Renal cortical epithelial cell (primary cell): ENCODE data around the gene POC5. TPM values are rescaled to one million over a fixed set of nuclear protein-coding genes. Genes with fewer than 3 reads are reported as not detected.
"Not testable (repeated sequence)": the region's sequence is repeated elsewhere in the genome, so short reads cannot be mapped to it uniquely, and the experiment has no call there.

Source experiments
- DNase-seq: peaks from one replicate; pipeline ENCODE4 v3.0.0-alpha.2; 2011; ENCODE audit warnings: low read depth
- total RNA-seq: library from RNA; depleted of rRNA; stranded (reverse); fragments of >200 nt; gene quantifications from 2 replicates; pipeline ENCODE4 v1.2.3, GENCODE V29; 2014

The POC5 gene
- total RNA-seq, 1 donor from 2014 or later: 18.5 TPM

DNA sequence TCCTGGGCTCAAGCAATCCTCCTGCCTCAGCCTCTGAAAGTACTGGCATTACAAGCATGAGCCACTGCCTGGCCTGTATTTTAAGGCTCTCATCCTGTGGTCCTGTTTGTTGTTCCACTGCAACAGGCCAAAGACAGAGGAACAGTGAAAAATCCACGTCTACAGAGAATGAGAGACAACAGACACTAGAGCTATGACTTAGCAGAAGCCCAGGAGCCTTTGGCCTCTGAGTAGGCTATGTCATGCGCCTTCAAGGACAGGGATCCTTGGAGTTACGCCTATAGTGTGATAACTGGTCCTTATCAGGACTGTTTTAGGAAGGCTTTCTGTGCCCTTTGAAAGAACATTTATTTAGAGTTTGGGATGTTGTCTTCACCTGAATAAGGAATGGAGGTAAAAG is 10.5 kb downstream of the POC5 start:
- no peak for DNase-seq

DNA sequence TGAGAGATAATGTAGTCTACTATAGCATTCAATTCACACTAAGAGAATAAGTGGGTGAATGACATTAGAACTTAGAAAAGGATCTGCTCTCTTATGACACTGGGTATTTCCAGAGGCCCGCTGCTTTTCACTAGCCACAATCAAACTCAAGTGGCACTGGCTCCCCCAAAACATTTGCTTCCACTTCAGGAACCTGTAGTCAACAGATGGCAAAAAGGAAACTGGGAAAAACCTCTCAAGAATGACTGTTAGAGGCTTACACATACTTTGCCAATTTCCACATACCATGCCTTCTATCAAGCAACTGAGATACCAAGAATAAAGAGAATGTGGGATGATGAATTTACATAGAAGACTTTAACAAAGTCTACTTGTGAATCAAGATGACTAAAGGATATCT is 11.2 kb downstream of the POC5 start:
- no peak for DNase-seq

DNA sequence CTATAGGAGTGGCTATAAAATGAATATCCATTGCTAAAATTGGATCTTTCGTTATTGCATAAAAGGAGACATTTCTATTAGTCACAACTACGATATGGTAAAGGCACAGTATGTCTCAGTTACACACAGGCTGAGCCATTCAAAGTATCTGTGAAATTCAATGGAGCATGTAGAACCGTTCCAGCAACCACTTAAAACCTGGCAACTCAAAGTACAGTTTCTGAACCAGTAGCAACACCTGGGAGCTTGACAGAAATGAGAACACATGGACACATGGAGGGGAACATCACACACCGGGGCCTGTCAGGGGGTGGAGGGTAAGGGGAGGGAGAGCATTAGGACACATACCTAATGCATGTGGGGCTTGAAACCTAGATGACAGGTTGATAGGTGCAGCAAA is 15.4 kb downstream of the POC5 start:
- DNase-seq: no peak

DNA sequence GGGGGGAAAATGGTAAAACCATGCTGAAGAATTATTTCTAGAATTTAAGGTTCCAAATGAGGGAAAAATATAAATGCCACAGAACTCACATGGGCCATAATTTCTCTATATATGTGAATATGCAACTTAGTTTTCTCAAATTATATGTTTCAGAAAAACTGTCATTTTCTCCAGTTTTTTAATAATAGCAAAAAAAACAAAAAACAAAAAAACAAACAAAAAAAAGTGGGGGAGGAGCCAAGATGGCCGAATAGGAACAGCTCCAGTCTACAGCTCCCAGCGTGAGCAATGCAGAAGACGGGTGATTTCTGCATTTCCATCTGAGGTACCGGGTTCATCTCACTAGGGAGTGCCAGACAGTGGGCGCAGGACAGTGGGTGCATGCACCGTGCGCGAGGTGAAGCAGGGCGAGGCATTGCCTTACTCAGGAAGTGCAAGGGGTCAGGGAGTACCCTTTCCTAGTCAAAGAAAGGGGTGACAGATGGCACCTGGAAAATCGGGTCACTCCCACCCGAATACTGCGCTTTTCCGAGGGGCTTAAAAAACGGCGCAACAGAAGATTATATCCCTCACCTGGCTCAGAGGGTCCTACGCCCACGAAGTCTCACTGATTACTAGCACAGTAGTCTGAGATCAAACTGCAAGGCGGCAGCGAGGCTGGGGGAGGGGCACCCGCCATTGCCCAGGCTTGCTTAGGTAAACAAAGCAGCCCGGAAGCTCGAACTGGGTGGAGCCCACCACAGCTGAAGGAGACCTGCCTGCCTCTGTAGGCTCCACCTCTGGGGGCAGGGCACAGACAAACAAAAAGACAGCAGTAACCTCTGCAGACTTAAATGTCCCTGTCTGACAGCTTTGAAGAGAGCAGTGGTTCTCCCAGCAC is 21.5 kb downstream of the POC5 start:
- not testable (repeated sequence) for DNase-seq

DNA sequence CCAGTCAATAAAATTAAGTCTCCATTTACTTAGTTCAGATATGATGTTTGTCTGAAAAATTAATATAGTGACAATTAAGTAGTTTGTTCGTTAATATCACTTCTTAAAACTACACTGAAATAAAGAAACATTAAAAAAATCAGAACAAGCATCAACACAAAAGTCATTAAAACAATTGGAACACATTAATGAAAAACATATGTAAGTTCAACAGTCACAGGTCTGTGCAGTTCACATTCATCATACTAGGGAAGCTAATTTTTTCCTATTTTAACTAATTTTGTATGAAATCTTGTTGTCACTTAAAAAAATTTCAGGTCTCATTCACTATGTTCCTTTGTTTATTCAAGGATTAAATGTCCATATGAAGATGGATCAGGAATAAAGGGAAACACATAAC is 22.5 kb downstream of the POC5 start:
- DNase-seq: no peak

DNA sequence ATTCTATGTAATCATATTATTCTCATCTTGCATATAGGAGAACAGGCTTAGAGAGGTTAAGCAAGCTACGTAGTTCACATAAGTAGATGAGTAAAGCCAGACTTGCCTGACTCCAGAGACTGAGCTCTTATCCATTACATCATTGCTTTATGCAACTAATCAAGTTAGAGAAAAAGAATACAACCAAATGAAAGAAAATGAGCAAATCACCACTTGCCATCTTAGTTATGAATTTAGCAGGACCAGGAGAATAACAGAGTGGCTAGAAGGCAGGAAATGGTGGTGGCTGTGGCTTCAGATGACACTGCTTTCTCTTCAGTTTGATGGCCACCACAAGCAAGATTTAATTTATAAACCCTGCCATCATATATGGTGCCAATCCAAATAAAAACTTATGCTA is 26.6 kb downstream of the POC5 start:
- no peak for DNase-seq

DNA sequence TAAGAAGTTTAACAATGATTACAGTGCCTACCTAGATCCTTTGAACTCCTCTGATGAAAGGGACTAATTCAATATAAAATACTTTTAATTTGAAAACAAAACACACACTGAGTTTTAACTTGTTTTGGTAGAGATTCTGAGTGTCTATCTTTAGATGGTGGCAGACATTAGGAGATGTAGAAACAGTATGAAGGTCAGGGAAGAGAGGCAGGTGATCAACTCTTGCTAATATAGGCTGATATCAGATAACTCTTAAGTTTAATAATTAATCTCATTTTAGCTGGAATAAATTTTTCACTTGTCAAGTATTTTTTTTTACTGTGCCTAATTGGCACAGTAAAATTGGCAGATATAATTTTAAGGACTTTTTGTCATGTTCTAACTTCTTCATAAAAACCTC is 30.8 kb downstream of the POC5 start:
- DNase-seq: no peak

DNA sequence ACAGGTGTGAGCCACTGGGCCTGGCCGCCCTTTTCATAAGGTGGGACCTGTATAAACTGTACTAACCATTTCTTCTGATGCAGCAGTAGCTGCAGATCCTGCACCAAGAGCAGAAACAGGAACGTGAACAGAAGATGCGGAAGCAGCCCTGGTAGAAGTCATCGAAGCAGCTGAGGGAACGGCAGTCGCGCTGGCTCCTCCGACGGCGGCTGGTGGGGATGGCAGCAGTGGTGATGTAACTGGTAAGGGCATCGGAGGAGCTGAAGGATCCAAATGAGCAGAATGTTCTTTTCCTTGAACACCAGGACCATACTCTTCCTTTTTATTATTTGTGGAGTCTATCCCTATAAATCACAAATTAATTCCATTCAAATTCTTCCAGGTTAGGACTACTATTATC is 32.1 kb downstream of the POC5 start:
- no peak for DNase-seq

DNA sequence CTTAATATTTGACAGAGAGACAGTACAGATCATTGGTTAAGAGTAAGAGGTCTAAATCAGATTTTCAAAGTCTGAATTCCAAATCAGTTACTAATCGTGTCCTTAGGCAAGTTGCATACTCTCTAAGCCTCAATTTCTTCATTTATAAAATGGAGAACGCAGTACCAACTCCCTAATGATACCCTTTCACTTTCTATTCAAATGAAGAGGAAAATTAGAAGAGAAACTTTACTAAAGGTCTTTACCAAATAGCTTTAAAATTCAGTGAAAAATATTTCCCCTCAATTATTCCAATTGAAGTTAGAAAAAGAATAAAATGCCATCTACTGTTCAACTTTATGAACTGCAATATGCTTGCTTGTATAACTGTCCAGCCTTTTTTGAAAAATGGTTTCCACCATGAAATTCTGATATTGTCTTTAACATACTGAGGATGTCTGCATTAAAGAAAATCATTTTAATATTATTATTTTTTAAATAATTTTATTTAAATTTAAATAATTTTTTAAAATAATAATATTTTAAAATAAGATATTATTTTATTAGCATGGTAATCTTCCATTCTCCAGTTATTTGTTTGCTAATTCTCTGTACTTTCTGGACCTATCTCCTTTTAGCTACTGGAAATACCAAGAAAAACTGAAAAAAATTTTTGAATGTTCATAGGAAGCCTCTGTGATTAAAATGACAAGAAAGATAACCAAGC is 36.0 kb downstream of the POC5 start:
- DNase-seq: peak; percentile 79

DNA sequence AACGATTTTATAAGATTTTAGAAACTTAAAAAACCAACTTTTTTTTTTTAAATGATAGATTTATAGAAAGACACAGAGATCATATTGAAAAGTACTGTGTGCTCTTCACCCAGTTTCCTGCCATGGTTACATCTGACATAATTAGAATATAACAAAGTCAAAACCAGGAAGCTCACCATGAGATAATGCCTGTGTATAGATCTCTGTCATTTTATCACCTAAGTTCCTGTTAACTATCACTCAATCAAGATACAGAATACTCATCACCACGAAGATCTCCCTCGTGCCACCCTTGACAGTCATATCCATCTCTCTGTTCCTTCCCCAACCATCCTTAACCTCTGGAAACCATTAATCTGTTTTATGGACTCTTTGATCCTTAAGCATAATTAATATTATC is 39.1 kb downstream of the POC5 start:
- no peak for DNase-seq

DNA sequence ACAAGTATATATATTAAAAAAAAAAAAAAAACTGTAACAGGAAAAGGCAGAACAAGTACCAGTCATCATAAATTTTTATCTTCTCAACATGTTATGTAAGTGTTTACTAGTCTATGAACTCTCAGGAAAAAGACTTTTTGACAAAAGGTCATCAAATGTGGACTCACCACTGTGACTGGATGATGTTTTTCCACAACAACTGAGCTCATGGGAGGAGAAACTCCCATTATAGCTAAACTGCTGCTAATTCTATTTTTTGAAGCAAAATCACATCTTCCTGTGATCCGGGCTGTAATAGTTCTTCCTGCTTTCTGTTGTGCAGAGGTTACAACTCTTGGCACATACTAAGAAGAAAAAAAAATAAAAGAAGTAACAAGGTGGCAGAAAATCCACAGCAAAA is 39.6 kb downstream of the POC5 start:
- DNase-seq: no peak

DNA sequence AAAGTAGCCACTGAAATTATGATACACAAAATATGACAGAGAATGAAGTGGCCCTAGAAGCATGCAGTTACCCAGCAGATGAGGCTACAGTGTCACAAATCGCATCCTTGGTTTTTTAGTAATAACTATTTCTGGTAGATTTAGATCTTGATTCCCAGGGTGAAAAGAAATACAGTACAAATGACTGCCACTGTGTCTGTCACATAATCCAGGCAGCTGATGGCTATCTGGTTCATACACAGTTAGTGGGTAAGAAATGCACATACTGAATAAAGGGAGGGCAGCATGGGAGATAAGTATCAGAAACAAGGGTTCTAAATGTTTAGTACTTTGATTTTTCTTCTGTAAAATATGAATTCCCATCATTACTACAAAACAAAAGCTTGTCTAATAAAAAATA is 41.5 kb downstream of the POC5 start:
- DNase-seq: no peak

DNA sequence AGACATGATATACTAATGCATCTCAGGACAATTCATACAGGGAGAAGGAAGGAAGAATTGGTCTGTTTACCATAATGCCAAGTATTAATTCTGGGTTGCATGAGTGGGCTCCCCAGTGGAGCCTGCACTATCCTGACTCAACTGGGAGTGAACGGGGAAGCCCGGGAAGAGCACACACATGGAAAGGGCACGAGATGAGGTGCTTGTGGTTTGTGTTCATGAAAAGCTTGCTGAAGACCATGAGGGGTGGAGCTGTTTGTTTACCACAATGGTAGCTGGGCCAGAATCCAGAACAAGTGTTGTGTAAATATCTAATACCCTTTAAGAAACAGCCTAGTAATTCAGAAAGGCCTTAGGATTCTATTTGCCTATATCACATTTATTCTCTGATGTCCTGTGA is 44.6 kb downstream of the POC5 start:
- no peak for DNase-seq

DNA sequence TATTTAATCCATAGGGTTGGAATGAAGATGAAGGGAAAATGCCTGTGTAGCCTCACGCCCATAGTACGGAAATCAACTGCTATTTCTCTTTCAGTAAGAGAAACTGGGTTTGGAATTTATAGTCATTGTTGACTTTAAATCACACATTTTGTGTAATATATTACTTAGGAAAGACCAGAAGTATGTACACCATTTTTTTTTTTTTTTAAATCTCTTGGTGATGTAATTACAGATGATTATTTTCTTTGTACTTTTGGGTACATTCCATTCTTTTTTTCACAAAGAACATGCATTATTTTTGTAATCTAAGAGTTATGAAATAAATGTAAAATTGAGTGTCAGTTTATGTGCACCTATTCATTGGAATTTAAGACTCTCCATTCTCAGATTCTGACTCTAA is 45.7 kb downstream of the POC5 start:
- DNase-seq: no peak

DNA sequence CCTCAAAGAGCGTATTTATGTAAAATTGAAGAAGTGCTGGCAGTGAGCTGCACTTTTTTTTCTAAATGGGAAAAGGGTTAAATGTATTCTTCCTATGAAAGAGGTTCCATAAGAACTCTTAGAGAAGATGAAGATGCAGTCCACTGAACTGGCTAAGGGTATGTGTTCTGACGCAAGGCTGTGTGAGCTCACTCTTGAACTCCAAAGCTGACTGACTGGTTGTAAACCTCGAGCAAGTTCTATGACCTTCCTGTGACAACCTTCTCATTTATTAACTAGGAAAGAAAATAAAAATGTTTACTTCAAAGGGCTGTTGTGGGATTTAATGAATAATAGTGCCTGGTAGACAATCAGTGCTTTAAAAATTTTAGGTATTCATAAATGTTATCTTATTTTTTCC is 46.7 kb downstream of the POC5 start:
- peak; percentile 89 for DNase-seq

DNA sequence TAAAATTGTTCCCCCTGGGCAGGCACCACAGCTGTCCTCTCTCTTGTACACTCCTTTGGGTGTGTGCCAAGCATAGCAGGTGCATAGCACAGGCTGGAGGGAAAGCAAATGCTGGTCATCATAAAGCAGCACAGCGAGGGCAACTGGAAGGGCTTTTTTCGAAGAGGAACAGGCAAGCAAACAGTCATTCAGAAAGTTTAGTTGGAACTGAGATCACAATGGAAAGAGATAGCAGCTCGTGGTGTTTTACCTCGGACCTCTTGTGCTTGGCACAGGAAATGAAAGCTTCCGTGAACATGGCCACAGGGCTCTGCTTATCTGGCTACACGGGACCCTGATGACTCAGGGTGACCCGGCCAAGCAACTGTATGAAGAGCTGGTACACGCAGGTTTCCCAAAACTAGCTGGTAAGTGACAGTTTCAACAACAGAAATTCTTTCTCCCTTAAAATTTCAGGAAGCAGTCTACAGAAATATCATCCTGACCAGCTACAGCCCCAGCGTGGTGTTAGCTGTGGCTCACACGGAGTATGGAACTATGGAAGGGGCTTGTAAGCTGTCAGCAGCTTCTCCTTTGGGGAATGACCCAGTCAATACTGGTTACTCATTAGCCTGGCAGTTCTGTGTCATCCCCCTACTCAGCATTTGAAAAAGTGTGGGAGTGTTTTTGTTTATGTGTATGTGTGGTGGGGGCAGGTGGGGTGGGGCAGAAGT is 48.1 kb downstream of the POC5 start:
- peak; percentile 63 for DNase-seq

DNA sequence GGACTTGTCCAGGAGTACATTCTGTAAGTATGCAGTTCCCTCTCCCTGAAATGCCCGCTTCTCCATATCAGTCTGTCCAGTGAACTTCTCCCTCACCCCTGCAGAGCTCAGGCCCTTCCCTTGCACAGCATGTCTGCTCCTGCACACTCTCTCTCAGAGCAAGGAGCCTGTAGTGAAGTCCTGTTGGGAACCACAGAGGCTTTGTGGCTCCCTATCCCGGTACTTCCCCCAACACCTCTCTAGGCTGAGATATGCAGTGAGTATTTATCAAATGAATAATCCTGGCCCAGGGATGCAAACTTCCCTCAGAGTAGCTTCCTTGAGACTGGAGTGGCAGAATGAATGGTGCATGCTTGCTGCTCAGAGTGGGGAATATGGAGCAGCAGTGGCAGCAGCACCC is 48.8 kb downstream of the POC5 start:
- DNase-seq: no peak

DNA sequence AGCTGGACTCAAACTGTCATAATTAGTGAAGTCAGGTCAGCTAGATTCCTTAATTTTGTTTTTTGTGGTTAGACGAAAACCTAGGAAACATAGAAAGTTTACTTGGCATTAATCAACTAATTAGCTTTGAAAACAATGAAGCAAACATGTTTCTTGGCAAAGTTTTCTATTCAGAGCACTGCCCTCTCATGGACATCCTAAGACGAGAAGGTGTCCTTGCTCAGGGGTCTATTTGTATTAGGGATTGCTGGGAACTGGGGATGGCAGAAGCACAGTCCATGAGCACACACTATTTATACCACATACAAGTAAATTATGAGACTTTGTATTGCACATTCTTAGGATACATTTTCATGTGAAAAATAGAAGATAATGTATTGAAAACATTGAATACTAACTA is 49.7 kb downstream of the POC5 start:
- DNase-seq: no peak

DNA sequence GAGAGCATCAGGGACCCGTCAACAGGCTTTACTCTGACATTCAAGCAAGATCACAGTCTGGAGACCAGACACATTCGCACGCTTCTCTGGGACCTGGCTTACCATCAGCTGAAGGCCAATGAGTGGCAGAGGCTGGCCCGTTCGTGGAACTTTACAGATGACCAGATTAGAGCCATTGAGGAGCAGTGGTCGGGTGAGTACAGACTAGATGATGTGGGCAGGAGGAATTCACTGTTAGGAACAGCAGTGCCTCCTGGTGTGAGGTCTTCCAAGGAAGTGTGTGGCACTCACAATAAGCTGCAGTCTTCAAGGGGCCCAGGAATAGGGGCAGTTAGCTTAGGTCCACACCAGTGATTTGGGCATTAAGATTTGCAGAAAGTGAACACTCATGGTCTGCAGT is 50.4 kb downstream of the POC5 start:
- DNase-seq: no peak

DNA sequence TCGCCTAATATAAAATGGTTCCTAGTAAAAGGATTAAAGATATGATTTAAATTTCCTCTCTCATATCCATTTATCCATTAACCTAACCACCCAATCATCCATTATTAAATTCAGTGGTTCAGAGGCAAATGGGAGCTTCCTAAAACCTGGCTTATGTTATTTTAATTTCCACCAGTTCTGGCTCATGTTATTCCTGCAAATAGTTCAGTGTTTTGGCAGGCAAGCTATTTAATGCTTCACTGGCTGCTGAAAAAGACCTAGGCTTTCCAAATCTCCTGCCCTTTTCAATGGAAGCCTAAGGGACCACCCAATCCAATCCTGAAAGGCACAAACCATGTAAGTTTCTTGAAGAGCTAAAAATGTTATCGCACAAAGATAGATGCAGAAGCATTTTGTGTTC is 52.3 kb downstream of the POC5 start:
- DNase-seq: no peak

DNA sequence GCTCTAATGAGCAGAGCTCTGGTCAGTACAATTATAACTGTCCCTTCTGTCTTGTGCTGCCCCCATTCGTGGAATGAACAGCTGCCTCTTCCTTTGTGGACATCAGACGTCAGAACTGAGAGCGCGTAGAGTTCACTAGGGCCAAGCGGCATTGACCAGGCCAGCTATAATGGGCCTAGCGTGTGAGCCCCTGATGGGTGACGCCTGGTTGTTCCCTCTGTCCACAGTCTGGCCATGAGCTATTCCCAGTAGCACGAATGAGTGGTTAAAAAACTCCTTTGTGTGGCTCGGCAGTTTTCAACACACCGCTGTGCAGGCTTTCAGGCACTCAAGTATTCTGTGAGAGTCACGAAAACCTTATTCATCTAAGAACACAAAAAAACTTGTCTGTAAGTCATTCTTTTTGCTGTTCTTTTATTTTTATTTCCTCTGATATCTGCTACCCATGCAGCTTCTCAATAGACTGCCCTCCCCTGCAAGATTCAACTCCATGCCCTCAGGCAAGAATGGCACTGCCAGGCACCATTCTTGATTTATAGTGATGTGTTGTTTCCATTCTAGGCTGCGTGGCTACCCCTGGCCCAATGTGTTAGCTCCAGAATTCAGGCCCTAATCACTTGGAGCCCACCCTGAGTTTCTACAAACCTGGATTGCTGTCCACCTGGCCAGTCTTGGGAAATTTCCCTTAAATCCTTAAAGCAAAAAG is 53.5 kb downstream of the POC5 start:
- DNase-seq: no peak

DNA sequence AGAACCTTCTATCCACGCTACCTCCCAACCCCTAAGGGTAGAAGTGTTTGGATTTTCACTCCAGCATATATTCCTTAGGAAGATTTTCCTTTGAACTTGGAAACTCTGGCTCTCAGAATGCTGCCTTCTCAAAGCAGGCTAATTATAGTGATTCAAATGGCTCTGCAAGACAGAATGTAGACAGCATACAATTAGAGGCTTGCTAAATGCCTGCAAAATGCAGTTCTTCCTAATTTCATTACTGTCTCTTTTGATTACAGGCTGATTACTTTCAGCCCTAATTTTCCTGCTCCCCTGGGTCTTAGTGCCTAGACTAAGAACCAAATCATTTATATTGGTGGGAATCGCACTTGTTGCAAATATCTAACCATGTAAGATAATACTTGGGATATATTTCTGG is 55.2 kb downstream of the POC5 start:
- DNase-seq: no peak
